Measurements from ENCODE around the gene PARL.

The PARL gene, protein sequence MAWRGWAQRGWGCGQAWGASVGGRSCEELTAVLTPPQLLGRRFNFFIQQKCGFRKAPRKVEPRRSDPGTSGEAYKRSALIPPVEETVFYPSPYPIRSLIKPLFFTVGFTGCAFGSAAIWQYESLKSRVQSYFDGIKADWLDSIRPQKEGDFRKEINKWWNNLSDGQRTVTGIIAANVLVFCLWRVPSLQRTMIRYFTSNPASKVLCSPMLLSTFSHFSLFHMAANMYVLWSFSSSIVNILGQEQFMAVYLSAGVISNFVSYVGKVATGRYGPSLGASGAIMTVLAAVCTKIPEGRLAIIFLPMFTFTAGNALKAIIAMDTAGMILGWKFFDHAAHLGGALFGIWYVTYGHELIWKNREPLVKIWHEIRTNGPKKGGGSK

DNA sequence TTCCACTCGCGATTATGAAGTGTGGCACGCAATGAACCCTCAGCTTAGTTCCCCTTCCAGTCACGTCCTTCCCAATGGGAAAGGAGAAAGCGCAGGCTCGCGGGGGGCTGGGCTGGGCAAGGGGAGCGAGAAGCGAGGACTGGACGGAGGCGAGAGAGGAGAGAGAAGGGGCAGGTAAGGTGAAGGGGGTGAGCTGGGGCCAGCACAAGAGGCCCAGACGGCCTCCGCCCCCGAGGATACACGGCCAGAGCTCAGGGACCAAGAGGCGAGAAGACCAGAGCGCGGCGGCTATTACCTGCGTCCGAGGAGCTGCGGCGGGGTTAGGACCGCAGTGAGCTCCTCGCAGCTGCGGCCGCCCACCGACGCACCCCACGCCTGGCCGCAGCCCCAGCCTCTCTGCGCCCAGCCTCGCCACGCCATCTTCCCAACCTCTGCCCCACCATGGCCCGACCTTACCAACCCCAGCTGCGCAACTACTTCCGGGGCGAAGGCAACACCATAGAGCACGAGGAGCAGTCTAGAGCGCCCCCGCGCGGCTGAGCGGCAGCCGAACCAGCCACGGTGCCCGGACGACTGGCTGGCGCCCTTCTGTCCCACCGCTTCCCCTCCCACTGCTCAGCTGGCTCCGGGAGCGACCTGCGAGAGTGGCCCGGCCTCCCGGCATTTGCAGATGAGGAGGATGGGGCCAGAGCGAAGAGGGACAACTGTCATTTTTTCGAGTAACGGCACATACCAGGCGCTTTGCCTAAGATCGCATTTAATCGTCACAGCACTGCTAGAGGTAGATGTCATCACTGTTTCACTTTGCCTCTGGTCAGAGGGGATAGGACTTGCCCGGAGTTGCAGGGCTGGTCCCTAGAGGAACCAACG is at the start of gene PARL:
TSS of gene PARL (minus strand) at position 454 of the 870 bp plus-strand sequence. CDS start at position 420, 34 bp downstream.
- peak; percentile 91 for DNase-seq

DNA sequence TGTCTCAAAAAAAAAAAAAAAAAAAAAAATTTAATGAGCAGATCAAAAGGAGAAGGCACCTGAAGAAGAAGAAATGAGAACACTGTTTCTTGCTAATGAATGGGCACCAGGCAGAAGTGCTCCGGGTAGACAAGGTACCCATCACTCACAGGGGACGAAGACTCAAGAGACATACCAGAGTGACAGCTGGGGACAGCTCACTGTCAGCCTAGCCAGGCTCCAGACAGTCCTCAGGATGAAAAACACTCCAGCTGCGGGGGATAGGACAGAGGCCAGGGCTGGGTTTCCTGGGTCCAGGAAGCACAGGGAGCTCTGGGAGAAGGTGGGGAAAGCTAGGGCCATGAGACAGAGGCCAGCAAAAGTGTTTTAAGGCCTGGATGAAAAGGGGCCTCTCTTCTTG is 48.5 kb upstream of the PARL start:
- no peak for DNase-seq

DNA sequence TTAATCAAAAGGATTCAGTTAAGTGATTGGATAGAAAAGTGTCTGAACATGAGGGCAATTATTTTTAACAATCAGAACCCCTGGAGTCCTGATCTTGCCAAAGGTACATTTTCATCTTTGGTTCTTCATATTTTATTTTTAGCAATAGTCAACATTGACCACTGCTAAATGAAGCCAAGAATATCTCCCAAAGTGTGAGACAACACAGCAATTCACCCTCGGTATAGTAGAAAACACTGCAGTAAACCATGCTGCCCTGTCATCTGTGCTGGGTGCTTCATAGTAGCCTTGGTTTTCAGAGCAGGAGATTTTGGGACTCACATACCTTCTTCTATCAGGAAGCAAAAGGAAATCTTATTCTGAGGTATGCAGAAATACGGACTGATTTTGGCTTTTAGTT is 47.2 kb upstream of the PARL start:
- DNase-seq: no peak

DNA sequence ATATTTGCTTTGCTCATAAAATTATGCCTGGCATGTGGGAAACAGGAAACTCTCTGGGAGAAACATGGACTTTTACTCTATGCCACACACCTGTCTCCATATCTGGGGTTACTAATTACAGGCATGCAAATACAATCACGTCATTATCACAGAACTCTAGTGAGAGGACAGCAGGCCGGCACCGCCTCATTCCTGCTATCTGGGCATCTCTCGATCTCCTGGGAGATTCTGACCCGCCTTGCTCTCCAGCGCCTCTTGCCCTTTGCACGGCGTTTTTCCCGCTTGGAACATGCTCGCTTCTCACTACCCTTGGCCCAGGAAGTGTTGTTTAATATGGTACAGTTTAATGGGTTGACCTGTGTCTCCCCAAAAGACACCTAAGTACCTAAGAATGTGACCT is 45.4 kb upstream of the PARL start:
- DNase-seq: no peak

DNA sequence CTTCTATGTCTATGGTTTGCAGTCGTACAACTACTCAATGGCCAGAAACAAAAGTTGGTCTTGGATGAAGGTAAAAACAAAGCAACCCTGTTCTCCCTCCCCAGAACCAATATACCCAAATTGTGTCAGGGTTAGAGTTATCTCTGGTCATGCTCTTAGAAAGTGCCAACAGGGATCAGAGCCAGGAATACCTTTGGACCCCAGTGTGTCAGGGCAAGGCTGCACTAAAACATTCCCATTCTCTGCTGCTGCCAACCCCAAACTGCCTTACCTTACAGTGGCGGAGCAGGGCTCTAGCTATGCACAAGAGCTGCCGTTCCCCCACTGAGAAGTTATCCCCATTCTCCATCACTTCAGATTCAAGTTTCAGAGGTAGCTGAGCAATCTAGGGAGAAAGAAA is 42.4 kb upstream of the PARL start:
- no peak for DNase-seq

DNA sequence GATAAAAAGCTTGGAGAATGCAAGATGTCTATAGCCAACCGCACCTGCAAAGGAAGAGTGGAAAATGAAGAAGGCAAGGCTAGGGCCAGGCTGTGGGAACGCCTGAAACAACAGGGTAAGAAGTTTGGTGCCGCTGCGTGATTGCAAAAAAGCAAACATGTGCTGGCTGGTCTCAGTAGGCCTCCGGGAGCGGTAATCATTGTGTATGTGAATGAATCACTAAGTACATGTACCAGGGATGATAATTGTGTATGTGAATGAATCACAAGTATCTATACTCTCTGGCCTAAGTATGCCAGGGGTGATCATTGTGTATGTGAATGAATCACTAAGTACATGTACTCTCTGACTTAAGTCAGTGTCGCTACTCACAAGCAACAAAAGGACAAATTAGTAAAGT is 40.3 kb upstream of the PARL start:
- DNase-seq: no peak

DNA sequence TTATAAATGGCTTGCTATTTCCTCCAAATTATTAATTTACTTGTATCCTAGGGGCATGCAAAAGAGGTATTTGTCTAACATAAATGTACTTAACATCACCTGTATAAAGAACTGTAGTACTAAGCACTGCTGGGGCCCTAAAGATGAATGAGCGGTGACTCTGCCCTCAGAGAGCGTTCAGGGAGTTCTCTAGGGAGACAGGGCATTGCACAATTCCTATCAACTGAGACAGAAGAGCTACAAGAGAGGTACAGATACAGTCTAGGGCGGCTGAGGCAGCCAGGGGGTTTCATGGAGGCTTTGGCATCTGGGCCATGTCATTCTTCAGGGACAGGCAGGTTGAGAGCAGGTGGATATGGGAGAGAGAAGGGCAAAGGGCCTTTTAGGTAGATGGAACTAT is 39.9 kb upstream of the PARL start:
- no peak for DNase-seq

DNA sequence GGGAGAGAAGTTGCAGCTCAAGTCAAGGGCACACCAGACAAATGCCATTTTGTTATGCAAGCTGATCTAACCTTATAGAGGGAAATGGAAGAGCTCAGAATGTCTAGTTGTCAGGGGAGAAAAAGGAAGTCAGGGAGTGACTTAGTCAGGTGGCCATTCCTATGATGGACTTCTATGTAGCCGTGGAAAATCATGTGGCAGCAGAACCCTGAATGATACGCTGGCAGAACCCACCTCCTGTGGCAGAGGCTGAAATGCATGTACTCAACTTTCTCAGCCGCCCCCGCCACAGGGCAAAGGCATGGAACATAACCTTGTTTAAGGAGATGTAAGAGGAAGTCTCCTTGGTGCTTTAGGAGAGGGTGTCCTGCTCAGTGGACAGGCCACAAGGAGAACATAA is 37.7 kb upstream of the PARL start:
- no peak for DNase-seq

DNA sequence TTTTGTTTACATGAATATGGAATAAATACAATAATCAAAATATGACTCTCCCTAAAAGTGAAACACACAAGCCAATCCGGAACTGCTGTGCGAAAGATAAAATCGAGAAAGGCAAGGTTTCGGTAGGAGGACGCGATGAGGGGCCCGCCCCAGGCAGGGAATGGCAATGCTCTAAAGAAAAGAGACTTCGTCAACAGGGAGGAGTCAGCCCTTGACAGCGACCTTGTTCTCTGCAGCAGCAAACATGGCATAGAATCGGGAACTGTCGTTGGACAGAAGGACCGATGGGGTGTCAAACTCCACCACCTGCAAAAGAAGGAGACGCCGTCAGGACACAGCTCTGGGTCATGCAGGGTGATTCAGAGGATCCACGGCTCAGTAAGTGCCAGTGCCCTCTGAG is 36.4 kb upstream of the PARL start:
- no peak for DNase-seq

DNA sequence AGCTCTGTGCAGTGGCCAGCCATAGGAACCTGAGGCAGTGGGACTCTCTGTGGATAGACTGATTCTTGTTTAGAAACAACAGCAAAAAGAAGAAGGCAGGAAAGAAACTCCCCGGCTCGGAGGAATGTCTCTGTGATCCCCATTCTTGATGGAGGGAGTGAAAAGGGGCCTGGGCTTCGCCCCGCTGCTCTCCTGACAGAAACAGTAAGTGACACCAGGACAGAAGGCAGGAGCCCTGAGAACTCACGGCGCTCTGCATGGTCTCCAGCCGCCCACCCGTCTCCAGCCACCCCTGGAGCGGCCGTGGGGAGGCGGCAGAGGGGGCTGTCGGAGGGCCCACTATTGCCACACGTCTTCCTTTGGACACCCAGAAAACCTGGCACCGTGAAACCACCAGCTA is 35.7 kb upstream of the PARL start:
- DNase-seq: no peak

DNA sequence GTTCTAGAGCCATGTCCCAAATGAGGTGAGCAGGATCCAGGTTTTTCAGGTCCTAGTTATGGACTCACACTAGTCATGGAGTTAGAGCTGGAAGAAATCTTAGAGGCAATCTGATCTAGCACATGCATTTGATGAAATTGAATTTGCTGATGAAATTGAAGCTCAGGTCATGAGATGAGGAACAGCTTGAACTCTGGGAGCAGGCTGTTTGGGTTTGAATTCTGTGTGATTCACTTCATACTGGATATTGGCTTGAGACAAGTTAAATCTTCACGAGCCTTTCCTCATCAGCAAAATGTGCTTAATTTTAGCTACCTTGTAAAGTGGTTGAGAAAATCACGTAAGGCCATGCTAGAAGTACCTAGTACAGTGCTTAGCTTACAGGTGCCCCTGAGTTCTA is 33.5 kb upstream of the PARL start:
- no peak for DNase-seq

DNA sequence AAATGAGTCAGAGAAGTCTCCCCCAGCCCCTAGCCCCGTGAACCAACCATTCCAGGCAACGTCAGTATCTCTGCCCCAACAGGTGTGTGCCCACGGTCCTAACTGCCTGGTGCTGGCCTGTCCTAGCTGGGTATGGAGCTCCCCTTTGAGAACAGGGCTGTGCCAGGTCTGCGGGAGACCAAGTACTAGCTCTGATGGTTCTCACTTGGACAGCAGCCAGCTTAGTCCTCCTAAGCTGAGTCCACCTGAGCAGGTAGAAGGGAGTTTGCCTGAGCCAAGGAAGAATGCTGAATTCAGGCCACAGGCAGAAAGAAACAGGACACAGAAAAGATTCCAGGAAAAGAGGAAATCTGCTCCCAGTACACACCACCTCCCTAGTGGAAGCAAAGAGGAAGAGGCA is 33.1 kb upstream of the PARL start:
- DNase-seq: no peak

DNA sequence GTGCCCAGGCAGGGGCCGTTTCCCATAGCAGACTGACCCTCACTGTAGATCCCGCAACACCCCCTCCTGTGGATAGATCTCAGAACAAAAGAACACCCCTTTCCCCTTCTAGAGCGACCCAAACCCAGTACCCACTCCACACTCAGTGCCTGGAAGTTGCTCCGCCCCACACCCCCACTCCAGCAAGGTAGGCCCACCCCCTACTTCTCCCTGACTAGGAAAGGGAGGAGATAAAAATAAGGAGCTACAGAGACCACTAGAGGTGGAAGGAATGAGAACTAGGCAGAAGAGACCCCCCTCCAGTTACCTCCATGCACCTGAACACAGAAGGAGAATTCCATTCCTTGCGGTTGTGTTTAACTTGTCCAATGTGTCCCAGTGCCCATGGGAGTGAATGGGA is 30.2 kb upstream of the PARL start:
- DNase-seq: no peak

DNA sequence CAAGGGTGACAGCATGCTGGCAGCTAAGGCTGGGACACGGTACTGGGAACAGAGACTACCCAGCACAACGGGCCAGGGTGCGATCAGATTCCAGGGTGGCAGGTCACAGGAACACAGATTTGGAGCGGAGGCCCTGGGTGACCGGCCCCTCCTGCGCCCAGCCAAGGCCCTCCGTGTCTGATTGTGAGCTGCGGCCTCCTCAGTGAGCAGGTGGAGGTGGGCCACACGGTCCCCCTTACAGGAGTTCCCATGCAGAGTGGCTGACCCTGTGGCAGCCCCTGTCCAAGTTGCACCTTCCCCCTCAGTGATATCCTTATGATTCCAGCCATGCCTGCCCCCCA is 28.9 kb upstream of the PARL start:
- DNase-seq: no peak

DNA sequence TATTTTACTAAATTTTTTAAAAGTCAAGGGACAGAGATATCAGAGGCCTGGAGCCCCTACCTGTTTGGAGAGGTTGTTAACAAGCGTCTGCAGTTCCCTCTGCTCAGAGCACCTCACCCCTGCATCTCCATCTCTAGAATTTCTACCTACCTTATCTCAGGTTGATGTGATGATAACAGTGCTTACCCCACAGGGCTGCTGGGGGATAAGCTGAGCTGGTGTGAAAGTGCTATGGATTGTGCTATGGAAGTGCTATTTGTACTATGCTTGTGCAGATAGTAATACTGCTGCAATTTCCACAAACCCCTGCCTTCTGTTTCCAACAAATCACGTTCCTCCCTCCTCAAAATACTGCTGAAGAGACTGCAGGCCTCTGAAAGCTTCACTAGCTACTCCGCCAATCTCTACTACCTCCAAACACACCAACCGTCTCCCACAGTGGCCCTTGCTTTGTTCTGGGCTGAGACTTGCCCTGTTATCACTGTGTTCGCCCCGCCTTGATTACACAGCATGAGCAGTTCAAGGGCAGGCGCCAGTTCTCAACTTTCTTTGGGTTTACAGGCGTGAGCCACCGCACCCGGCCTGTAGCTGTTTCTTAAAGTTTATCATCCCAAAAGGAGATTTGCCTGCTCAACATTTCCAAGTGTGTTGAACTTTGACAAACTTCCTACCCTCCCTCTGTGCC is 28.4 kb upstream of the PARL start:
- no peak for DNase-seq

DNA sequence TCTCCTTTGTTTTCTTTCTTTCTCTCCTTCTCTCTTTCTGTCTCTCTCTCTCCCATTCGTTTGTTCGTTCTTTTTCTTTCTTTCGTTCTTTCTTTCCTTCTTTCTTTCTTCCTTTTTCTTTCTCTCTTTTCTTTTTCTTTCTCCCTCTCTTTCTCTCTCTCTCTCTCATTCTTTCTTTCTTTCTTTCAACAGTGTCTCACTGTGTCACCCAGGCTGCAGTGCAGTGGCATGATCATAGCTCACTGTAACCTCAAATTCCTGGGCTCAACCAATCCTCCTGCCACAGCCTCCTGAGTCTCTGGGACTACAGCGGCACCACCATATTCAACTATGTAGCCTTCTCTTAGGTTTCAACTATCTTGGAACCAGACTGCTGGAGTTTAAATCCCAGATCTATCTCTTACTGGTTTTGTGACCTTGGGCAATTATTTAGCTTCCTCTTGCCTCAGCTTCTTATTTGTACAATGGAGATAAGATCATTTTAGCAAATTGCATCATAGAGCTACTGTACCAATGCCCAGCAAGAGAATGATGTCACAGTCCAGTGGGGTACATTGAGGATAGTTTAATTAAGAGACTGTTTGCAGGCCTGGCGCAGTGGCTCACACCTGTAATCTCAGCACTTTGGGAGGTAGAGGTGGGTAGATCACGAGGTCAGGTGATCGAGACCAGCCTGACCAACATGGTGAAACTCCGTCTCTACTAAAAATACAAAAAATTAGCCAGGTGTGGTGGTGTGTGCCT is 27.3 kb upstream of the PARL start:
- no peak for DNase-seq

DNA sequence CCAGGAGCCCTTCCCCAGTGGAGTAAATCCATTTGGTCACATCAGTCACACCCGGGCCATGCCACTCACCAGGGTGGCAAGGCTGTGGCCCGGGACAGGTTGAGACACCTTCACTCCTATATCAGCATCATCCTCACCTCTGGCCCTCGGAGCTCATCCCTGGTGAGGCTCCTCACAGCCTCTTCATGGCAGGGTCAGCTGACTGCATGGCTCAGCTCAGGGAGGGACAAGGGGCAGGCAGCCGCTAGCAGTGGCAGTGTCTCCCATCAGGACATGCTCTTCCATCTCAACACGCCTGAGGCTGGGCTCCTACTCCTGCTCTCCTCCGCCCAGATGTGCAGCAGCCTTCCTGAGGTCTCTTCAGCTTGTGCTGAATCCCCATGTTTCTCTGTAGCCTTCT is 26.4 kb upstream of the PARL start:
- no peak for DNase-seq

DNA sequence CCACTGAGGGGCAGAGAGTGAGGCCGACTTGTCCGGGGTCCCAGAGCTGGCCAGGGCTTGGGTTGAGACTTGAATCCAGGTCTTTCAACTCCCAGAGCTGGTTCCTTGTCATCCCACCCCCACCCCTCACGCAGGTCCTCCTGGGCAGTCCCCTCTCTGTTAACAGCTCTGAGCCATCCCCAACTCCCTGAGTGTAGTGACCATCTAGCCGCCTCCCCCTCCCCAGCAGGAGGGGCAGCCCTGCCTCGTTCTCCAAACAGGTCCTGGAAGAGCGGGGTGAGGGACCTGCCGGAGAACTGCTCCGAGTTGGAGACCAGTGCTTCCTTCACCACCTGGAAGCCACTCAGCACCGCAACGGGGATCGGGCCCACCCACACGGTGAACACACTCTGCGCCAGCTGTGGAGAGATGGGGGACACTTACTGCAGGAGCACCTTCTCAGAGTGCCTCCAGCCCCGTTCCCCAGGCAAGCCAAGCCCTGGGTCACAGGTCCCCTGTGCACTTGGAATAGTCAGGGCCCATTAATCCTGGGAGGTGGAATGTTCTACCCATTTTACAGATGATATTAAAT is 24.4 kb upstream of the PARL start:
- no peak for DNase-seq

DNA sequence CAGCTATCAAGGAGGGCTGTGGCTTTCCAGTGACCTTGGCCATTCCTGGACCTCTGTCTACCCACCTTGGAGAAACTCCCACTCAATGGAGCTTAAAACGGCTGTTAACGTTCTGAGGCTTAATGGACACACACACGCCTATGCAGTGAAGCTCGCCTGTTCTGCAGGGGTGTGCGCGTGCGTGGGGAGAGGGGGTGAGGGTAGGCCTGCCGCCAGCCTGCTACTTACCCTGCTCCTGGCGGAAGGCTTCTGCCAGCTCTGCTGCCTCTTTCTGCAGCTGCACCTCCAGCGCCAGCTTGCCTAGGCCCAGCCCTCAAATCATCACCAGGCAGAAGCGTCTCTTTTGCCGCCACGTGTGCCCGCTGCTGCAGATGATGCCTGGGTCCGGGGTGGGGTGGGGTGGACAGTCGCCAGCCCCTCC is 23.2 kb upstream of the PARL start:
- DNase-seq: no peak

DNA sequence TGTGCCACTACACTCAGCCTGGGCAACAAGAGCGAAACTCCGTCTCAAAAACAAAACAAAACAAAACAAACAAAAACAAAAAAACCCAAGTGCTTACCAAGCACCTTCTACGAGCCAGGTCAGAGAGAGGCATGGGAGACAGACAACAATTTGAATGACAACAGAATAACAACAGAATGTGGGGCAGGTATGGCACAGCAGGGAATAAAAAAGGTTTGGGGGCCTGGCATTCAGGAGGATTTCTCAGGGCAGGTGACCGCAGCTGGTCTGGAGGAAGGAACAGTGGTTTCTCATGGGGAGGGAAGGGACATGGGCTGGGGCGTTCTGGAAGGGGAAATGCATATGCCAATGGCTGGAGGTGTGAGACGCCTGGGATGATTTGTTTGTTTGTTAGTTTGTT is 22.5 kb upstream of the PARL start:
- no peak for DNase-seq

DNA sequence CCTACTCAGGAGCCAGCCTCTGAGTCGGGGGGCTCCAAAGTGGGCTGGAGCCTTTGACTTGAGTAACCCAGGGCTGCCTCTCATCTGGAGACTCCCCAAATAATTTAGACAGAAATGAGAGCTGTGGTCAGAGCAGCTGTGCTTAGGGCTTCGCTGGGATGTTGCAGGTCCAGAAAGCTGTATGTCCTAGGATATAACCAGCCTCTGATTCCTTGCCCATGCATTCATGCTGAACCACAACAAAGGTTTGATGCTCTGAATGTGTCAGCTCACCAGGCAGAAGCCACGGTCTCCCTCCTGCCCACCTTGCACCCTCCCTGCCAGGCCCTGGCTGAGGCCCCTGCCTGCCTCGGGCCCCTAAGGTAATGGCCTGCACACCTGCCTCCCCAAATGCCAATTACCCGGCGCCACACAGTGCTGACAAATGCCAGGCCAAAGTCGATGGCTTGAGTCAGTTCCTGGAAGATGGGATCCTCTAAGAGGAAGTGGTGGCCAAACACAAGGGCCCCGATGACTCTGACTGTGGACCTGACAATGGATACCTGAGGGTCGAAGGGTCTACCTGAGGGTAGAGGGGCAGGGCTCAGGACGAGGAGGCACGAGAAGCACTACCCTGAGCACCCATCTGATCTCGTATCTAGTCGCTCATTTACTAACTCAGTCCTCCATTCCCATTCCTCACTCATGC is 21.7 kb upstream of the PARL start:
- DNase-seq: no peak
